ENCODE measurements around the gene WRAP73.
A peak's percentile ranks its signal among the peaks of the same experiment; 100 is the strongest.

Gene WRAP73

DNA sequence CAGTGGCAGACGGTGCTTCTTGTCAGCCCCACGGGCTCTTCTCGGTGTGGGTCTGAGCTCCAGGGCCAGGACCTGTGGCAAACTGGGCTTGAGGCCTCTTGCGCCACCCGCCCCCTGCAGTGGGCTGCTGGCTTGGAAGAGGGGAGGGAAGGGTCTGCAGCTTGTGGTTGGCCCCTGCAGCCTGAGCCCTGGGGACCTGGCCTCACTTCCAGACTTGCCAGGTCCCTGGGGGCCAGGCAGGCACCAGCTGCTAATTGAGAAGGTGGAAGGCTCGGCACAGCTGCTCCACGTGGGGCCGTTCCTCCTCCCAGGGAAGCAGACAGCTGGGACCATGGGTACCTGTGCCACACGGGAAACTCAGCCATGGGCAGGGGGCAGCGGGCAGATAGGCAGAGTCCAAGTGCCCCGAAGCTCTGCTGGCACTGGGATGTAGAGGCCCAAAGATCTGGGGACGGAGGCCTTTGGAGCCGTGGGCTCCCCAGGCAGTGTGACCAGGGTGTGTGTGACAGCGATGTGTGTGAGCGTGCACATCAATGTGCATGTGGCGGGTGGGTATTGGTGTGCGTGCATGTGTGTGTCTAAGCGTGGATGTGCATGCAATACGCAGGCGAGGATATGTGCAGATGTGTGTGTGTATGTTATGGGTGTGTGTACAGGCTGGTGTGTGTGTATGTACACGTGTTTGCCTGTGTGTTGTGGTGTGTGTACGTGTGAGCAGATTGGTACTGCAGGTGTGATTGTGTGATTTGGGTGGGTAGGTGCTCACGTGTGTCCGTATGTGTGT, 41.7 kb upstream of the WRAP73 start:
- Histone ChIP-seq H3K9ac (peak overlapping the region; percentile 52; the same call in 1 of the 2 replicates), H3K27ac (peak overlapping the region; percentile 74), H3K4me2 (peak overlapping the region; percentile 85), H3K36me3 (no peaks in the 10 kb centered on the region), H4K20me1 (no peaks in the 10 kb centered on the region), H3K4me3 (no peak overlapping the region), H3K27me3 (no peaks in the 10 kb centered on the region), H3K9me3 (no peaks in the 10 kb centered on the region), H3K4me1 (peaks cover 85% of the 10 kb centered on the region)
- TF ChIP-seq Cebpa-rat (IDR thresholded peaks at IDR 0.05) = no peak

DNA sequence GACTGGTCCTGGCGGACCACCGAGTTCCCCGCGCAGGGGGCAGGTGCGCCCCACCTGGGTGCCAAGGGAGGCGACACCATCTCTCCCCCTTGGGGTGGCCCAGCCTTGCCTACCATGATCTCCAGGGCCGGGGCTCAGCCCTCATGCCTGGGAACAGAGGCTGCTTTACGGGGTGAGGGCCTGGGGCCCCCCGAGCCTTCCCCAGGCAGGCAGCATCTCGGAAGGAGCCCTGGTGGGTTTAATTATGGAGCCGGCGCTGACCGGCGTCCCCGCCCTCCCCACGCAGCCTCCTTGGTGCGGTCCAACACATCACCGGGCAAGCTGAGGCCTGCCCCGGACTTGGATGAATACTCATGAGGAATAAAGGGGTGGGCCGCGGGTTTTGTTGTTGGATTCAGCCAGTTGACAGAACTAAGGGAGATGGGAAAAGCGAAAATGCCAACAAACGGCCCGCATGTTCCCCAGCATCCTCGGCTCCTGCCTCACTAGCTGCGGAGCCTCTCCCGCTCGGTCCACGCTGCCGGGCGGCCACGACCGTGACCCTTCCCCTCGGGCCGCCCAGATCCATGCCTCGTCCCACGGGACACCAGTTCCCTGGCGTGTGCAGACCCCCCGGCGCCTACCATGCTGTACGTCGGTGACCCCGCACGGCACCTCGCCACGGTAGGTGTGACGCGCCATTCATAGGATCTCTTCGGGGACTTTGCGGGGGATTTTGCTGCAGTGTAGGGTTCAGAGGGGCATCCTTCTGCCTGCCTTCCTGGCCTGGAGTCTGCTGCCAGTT, 40.6 kb upstream of the WRAP73 start:
- Histone ChIP-seq H3K4me3 (no peak overlapping the region), H3K9ac (no peak overlapping the region), H3K4me2 (peak overlapping the region; percentile 85), H3K27me3 (no peaks in the 10 kb centered on the region), H4K20me1 (no peaks in the 10 kb centered on the region), H3K4me1 (peaks cover 85% of the 10 kb centered on the region), H3K27ac (peak overlapping the region; percentile 74), H3K9me3 (no peaks in the 10 kb centered on the region), H3K36me3 (no peaks in the 10 kb centered on the region)
- no peak for TF ChIP-seq Cebpa-rat (IDR thresholded peaks at IDR 0.05)

GRCh38 chr1:3689138-3689750, 39.3 kb upstream of the WRAP73 start:
- Histone ChIP-seq H3K9ac (peak overlapping the region; percentile 43), H3K4me1 (peaks cover 91% of the 10 kb centered on the region), H3K27ac (peak overlapping the region; percentile 74), H3K4me2 (peak overlapping the region; percentile 85), H3K4me3 (peak overlapping the region; percentile 20), H3K9me3 (no peaks in the 10 kb centered on the region), H3K36me3 (no peaks in the 10 kb centered on the region), H3K27me3 (no peaks in the 10 kb centered on the region), H4K20me1 (no peaks in the 10 kb centered on the region)
- TF ChIP-seq Cebpa-rat (IDR thresholded peaks at IDR 0.05) = no peak

- Histone ChIP-seq H3K4me3 (peak overlapping the region; percentile 12; the same call in 1 of the 2 replicates), H3K27ac (peak overlapping the region; percentile 74), H3K4me2 (peak overlapping the region; percentile 85), H3K9ac (peak overlapping the region; percentile 43), H4K20me1 (no peaks in the 10 kb centered on the region), H3K9me3 (no peaks in the 10 kb centered on the region), H3K27me3 (no peaks in the 10 kb centered on the region), H3K4me1 (peaks cover 98% of the 10 kb centered on the region), H3K36me3 (no peaks in the 10 kb centered on the region)
- no peak for TF ChIP-seq Cebpa-rat (IDR thresholded peaks at IDR 0.05)
Measured at GRCh38 chr1:3688356-3689137, 38.6 kb upstream of the WRAP73 start.

DNA sequence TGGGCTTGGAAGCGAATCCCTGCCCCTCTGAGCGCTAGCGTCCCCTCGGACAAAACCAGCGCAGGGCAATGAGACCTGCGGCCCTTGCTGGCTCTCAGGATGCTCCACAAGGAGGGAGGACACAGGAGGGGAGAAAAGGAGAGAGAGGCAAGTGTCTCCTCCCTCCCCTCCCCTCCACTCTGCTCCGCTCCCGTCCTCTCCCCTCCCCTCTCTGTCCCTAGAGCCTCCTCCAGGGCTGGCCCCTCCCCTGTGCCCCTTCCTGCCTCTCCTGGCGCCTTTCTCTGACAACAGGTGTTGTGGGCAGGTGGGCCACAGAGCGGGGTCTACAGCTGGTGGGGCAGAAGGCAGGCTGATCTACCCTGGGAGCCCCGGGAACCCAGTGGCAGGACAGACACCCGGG, 37.6 kb upstream of the WRAP73 start:
- TF ChIP-seq Cebpa-rat (IDR thresholded peaks at IDR 0.05) = no peak
- H3K36me3 ChIP-seq = no peaks in the 10 kb centered on the region
- peak overlapping the region; percentile 74 for H3K27ac ChIP-seq
- peak overlapping the region; percentile 85 for H3K4me2 ChIP-seq
- H4K20me1 ChIP-seq = no peaks in the 10 kb centered on the region
- H3K9ac ChIP-seq = peak overlapping the region; percentile 36; the same call in 1 of the 2 replicates
- H3K9me3 ChIP-seq = no peaks in the 10 kb centered on the region
- no peak overlapping the region for H3K4me3 ChIP-seq
- no peaks in the 10 kb centered on the region for H3K27me3 ChIP-seq
- peaks cover 100% of the 10 kb centered on the region for H3K4me1 ChIP-seq

DNA sequence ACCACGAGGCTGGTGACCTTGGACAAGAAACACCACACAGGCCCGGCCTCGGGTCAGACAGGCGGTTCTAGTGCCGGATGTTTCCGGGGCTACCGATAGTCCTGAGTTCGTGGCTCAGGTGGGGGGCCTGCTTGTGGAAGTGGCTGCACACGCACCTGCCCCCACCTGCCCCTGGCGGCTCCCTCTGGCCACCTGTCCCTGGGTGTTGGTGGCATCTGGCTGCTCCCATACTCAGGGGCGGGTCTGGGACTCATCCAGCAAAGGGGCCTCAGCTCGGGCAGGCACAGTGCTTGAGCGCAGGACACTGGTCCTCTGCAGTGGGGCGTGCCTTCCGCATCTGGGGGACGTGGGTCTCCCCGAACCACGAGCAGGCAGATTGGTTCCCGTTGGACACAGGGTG, 36.0 kb upstream of the WRAP73 start:
- H3K36me3 ChIP-seq = no peaks in the 10 kb centered on the region
- no peak overlapping the region for H3K9ac ChIP-seq
- H4K20me1 ChIP-seq = no peaks in the 10 kb centered on the region

DNA sequence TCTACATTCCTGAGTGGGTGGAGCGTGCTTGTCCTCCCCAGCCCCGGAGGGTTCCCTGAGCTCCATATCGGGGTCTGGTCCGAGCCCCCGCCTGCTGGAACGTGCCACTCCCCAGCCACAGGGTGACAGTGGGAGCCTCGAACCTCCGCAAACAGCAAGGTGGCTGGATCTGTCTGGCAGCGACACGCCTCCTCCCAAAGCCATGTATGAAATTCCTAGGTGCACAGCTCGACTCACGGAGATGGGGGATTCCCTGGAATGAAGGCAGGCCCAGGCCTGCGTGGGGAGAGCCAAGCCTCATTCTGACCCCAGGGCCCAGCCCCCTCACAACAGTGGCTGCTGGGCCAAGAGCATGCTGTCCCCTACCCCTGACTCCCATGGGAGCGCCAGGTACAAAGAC, 35.3 kb upstream of the WRAP73 start:
- Histone ChIP-seq H3K36me3 (no peaks in the 10 kb centered on the region), H4K20me1 (no peaks in the 10 kb centered on the region), H3K9ac (no peak overlapping the region), H3K9me3 (no peaks in the 10 kb centered on the region), H3K4me2 (peak overlapping the region; percentile 85), H3K4me1 (peaks cover 100% of the 10 kb centered on the region), H3K27ac (peak overlapping the region; percentile 26; the same call in 1 of the 2 replicates), H3K27me3 (no peaks in the 10 kb centered on the region), H3K4me3 (no peak overlapping the region)
- no peak for TF ChIP-seq Cebpa-rat (IDR thresholded peaks at IDR 0.05)

More for the DNA sequence above, 36.0 kb upstream of the WRAP73 start:
- Histone ChIP-seq H3K4me2 (peak overlapping the region; percentile 85), H3K27me3 (no peaks in the 10 kb centered on the region), H3K4me3 (no peak overlapping the region), H3K27ac (peak overlapping the region; percentile 74; the same call in 1 of the 2 replicates), H3K4me1 (peaks cover 100% of the 10 kb centered on the region), H3K9me3 (no peaks in the 10 kb centered on the region)
- no peak for TF ChIP-seq Cebpa-rat (IDR thresholded peaks at IDR 0.05)

- no peak overlapping the region for H3K4me3 ChIP-seq
- no peaks in the 10 kb centered on the region for H3K27me3 ChIP-seq
- H3K36me3 ChIP-seq = no peaks in the 10 kb centered on the region
- no peaks in the 10 kb centered on the region for H4K20me1 ChIP-seq
- peak overlapping the region; percentile 56; the same call in 1 of the 2 replicates for H3K27ac ChIP-seq
- TF ChIP-seq Cebpa-rat (IDR thresholded peaks at IDR 0.05) = no peak
- no peaks in the 10 kb centered on the region for H3K9me3 ChIP-seq
- no peak overlapping the region for H3K9ac ChIP-seq
- H3K4me1 ChIP-seq = peaks cover 100% of the 10 kb centered on the region
- peak overlapping the region; percentile 85 for H3K4me2 ChIP-seq
Measured at GRCh38 chr1:3683992-3684391, 34.1 kb upstream of the WRAP73 start.

- H3K4me2 ChIP-seq = peak overlapping the region; percentile 85
- H3K27ac ChIP-seq = peak overlapping the region; percentile 76; the same call in 1 of the 2 replicates
- no peaks in the 10 kb centered on the region for H4K20me1 ChIP-seq
- no peak for TF ChIP-seq Cebpa-rat (IDR thresholded peaks at IDR 0.05)
- no peak overlapping the region for H3K4me3 ChIP-seq
- no peaks in the 10 kb centered on the region for H3K36me3 ChIP-seq
- H3K9me3 ChIP-seq = no peaks in the 10 kb centered on the region
- H3K27me3 ChIP-seq = no peaks in the 10 kb centered on the region
- H3K4me1 ChIP-seq = peaks cover 100% of the 10 kb centered on the region
- H3K9ac ChIP-seq = no peak overlapping the region
Measured at GRCh38 chr1:3683197-3683596, 33.3 kb upstream of the WRAP73 start.
